ENCODE results near the gene GLI2. TPM values are rescaled to one million over a fixed set of nuclear protein-coding genes. Genes with fewer than 3 reads are reported as not detected.

GLI2 gene
- 1 to 10 TPM; 2.8 to 4.8 (median 4.4) TPM for total RNA-seq
- 0.86 TPM for polyA plus RNA-seq
- long read RNA-seq, donor 1, partial matches to known transcripts, result 2 of 5 reads
- long read RNA-seq, donor 1, other reads (novel, unspliced or antisense), result 3 of 5 reads
- long read RNA-seq, donor 2, result 0 reads
- long read RNA-seq, donor 3, result 0 reads
- long read RNA-seq, donor 4, partial matches to known transcripts, result 0 of 1 reads
- long read RNA-seq, donor 4, other reads (novel, unspliced or antisense), result 1 of 1 reads

DNA sequence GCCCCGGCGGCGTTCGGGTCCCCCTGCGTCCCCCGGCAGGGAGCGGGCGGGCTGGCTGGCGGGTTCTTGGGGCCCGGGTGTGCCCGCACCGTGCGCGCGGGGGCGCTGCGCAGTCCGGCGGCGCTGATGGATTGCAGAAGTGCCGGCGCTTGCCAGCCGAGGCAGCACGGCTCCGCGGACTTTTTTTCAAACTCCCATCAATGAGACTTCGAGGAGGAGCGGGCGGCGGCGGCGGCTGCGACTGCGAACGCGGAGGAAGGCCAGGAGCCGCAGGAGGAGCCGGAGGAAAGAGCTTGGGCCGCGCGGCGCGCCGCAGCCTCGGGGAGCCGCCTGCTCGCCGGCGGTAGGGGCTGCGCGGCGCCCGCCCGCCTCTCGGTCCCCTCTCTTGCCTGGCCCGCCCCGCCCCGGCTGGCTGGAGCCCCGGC is at the start of gene GLI2:
Gene GLI2, plus strand, starts transcription at position 123 of the 425 bp plus-strand sequence. CDS start 61,453 bp downstream, outside the sequence.
- intact Hi-C loops (cut with DNase I), result no loop called here
- peak within 1 kb of the TSS; percentile 63 for H3K27ac ChIP-seq (ENCODE audit: low read length)
- under 1% methylated on average over 59 of the region's 59 CpGs for WGBS
- H3K4me1 ChIP-seq (ENCODE audit: control insufficient read depth, insufficient read depth, low read length), result no peaks in the 10 kb centered on the region
- peak; percentile 81 to 83 for ATAC-seq
- DNase-seq, result peak; percentile 81 to 91 (median 90)
- H3K4me3 ChIP-seq (ENCODE audit: low read length), result peak within 1 kb of the TSS; percentile 49
- H3K27me3 ChIP-seq (ENCODE audit: control insufficient read depth, insufficient read depth), result no peaks in the 10 kb centered on the region
- H3K9me3 ChIP-seq (ENCODE audit: control insufficient read depth, low read length), result no peaks in the 10 kb centered on the region

GRCh38 chr2:120685974-120686297 is 49.7 kb upstream of the GLI2 start:
- DNase-seq (no peak), ATAC-seq (no peak)
- Histone ChIP-seq H3K4me3 (ENCODE audit: low read length) (no peak overlapping the region), H3K9me3 (ENCODE audit: control insufficient read depth, low read length) (no peaks in the 10 kb centered on the region), H3K27ac (ENCODE audit: low read length) (no peak overlapping the region), H3K4me1 (ENCODE audit: control insufficient read depth, insufficient read depth, low read length) (no peaks in the 10 kb centered on the region), H3K27me3 (ENCODE audit: control insufficient read depth, insufficient read depth) (no peaks in the 10 kb centered on the region)
- 84% methylated on average over 12 of the region's 12 CpGs for WGBS
- intact Hi-C loops (cut with DNase I), result no loop called here

DNA sequence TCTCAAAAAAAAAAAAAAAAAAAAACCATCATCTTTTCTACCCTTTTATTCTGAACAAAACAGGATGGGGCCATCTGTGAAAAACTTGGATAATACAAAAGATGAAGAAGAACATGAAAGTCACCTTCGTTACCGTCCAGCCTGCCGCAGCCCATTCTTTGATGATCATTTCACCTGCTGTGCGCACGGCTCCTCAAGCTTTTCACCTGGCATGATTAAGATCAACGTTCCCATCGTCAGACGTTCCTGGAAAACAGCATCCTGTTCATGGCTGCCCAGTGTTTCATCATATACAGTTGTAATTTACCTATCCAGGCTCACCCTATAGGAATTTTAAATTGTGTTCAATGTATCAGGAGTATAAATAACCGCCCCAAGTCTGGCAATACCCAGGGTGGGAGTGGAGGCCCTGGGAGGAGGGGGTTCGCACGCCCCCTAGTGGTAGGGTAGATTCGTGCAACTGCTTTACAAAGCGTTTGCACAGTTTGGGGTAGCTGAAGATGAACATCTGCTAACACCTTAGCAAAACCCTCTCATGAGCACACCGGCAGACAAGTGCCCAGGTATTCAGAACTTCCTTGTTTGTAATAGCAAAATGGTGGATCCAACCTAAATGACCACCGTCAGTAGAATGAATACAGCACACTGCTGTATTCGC is 49.0 kb upstream of the GLI2 start:
- Histone ChIP-seq H3K27ac (ENCODE audit: low read length) (no peak overlapping the region), H3K27me3 (ENCODE audit: control insufficient read depth, insufficient read depth) (no peaks in the 10 kb centered on the region), H3K4me3 (ENCODE audit: low read length) (no peak overlapping the region), H3K9me3 (ENCODE audit: control insufficient read depth, low read length) (no peaks in the 10 kb centered on the region), H3K4me1 (ENCODE audit: control insufficient read depth, insufficient read depth, low read length) (no peaks in the 10 kb centered on the region)
- 86% methylated on average over 16 of the region's 16 CpGs for WGBS
- intact Hi-C loops (cut with DNase I), result no loop called here
- no peak for ATAC-seq
- no peak for DNase-seq

GRCh38 chr2:120687210-120687609 is 48.5 kb upstream of the GLI2 start:
- H3K4me1 ChIP-seq (ENCODE audit: control insufficient read depth, insufficient read depth, low read length), result no peaks in the 10 kb centered on the region
- ATAC-seq (no peak), DNase-seq (no peak)
- intact Hi-C loops (cut with DNase I), result no loop called here
- WGBS, result 62% methylated on average over 2 of the region's 2 CpGs
- no peak overlapping the region for H3K4me3 ChIP-seq (ENCODE audit: low read length)
- no peaks in the 10 kb centered on the region for H3K9me3 ChIP-seq (ENCODE audit: control insufficient read depth, low read length)
- H3K27ac ChIP-seq (ENCODE audit: low read length), result no peak overlapping the region
- no peaks in the 10 kb centered on the region for H3K27me3 ChIP-seq (ENCODE audit: control insufficient read depth, insufficient read depth)

DNA sequence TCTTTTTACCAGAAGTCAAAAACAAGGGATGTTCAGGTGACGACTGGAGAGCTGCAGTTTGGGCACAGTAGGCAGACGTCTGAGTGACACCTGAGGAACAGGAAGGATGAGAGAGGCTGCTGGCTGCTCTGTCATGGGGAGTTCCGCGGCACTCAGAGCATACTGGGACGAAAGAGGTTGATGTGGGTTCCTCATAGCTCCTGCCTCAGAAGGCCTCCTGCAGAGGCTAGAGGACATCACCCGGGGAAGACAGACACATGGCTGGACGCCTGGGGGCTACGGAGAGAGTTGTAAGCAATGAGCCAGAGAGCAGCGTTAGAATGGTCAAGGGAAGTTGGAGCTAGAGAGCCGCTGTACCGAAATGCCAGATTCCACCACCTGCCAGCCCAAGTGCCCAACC is 45.1 kb upstream of the GLI2 start:
- intact Hi-C loops (cut with DNase I), result no loop called here

GRCh38 chr2:120691410-120691809 is 44.3 kb upstream of the GLI2 start:
- intact Hi-C loops (cut with DNase I), result no loop called here
- Histone ChIP-seq H3K4me3 (ENCODE audit: low read length) (no peak overlapping the region), H3K27ac (ENCODE audit: low read length) (no peak overlapping the region), H3K9me3 (ENCODE audit: control insufficient read depth, low read length) (no peaks in the 10 kb centered on the region), H3K27me3 (ENCODE audit: control insufficient read depth, insufficient read depth) (no peaks in the 10 kb centered on the region), H3K4me1 (ENCODE audit: control insufficient read depth, insufficient read depth, low read length) (no peaks in the 10 kb centered on the region)
- 88% methylated on average over 4 of the region's 4 CpGs for WGBS
- DNase-seq (peak in 1 of 3 donors; percentile 10), ATAC-seq (no peak)

More for the DNA sequence above, 45.1 kb upstream of the GLI2 start:
- no peak overlapping the region for H3K27ac ChIP-seq (ENCODE audit: low read length)
- WGBS, result 68% methylated on average over 11 of the region's 11 CpGs
- no peaks in the 10 kb centered on the region for H3K9me3 ChIP-seq (ENCODE audit: control insufficient read depth, low read length)
- no peak overlapping the region for H3K4me3 ChIP-seq (ENCODE audit: low read length)
- no peaks in the 10 kb centered on the region for H3K4me1 ChIP-seq (ENCODE audit: control insufficient read depth, insufficient read depth, low read length)
- DNase-seq (no peak), ATAC-seq (no peak)
- no peaks in the 10 kb centered on the region for H3K27me3 ChIP-seq (ENCODE audit: control insufficient read depth, insufficient read depth)

GRCh38 chr2:120692691-120693090 is 43.0 kb upstream of the GLI2 start:
- WGBS, result 86% methylated on average over 6 of the region's 6 CpGs
- H3K27ac ChIP-seq (ENCODE audit: low read length), result no peak overlapping the region
- intact Hi-C loops (cut with DNase I), result no loop called here
- H3K9me3 ChIP-seq (ENCODE audit: control insufficient read depth, low read length), result no peaks in the 10 kb centered on the region
- no peaks in the 10 kb centered on the region for H3K27me3 ChIP-seq (ENCODE audit: control insufficient read depth, insufficient read depth)
- no peaks in the 10 kb centered on the region for H3K4me1 ChIP-seq (ENCODE audit: control insufficient read depth, insufficient read depth, low read length)
- no peak overlapping the region for H3K4me3 ChIP-seq (ENCODE audit: low read length)
- ATAC-seq (no peak), DNase-seq (no peak)

DNA sequence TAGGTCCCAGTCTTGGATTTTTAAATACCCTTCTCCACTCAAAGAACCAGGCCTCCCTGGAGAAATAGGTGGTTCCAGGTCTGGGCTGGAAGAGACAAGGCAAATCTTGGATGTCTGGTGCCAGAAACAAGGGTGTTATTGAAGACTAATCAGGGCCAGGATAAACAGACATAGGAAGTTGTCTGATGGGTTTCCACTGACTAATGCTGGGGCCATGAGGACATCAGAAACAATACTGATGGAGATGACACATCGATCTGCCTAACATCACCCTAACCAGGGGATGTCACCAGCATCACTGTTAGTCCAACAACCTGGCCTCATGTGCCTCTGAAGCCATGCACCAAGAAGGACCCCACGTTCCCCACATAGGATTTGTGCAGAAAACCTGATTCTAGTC is 42.5 kb upstream of the GLI2 start:
- DNase-seq, result no peak
- ATAC-seq, result no peak
- Histone ChIP-seq H3K27ac (ENCODE audit: low read length) (no peak overlapping the region), H3K9me3 (ENCODE audit: control insufficient read depth, low read length) (no peaks in the 10 kb centered on the region), H3K4me1 (ENCODE audit: control insufficient read depth, insufficient read depth, low read length) (no peaks in the 10 kb centered on the region), H3K27me3 (ENCODE audit: control insufficient read depth, insufficient read depth) (no peaks in the 10 kb centered on the region), H3K4me3 (ENCODE audit: low read length) (no peak overlapping the region)
- intact Hi-C loops (cut with DNase I), result no loop called here
- WGBS, result 70% methylated on average over 2 of the region's 2 CpGs

GRCh38 chr2:120694034-120694433 is 41.6 kb upstream of the GLI2 start:
- DNase-seq, result no peak
- Histone ChIP-seq H3K27me3 (ENCODE audit: control insufficient read depth, insufficient read depth) (no peaks in the 10 kb centered on the region), H3K27ac (ENCODE audit: low read length) (no peak overlapping the region), H3K9me3 (ENCODE audit: control insufficient read depth, low read length) (no peaks in the 10 kb centered on the region), H3K4me3 (ENCODE audit: low read length) (no peak overlapping the region), H3K4me1 (ENCODE audit: control insufficient read depth, insufficient read depth, low read length) (no peaks in the 10 kb centered on the region)
- intact Hi-C loops (cut with DNase I), result loop anchor here in 2 of 4 donors (2.0 kb wide), 2 partner anchors 377 to 385 kb away; no protein-coding TSS in a partner anchor
- ATAC-seq, result no peak
- WGBS, result 83% methylated on average over 4 of the region's 4 CpGs

- no peaks in the 10 kb centered on the region for H3K27me3 ChIP-seq (ENCODE audit: control insufficient read depth, insufficient read depth)
Measured at GRCh38 chr2:120697471-120697870, 38.2 kb upstream of the GLI2 start.

GRCh38 chr2:120699292-120699691 is 36.4 kb upstream of the GLI2 start:
- DNase-seq (no peak), ATAC-seq (no peak)
- Histone ChIP-seq H3K4me1 (ENCODE audit: control insufficient read depth, insufficient read depth, low read length) (no peaks in the 10 kb centered on the region), H3K9me3 (ENCODE audit: control insufficient read depth, low read length) (no peaks in the 10 kb centered on the region), H3K4me3 (ENCODE audit: low read length) (no peak overlapping the region), H3K27ac (ENCODE audit: low read length) (no peak overlapping the region), H3K27me3 (ENCODE audit: control insufficient read depth, insufficient read depth) (no peaks in the 10 kb centered on the region)
- intact Hi-C loops (cut with DNase I), result loop anchor here in 1 of 4 donors (5.0 kb wide), 1 partner anchor 373 kb away; no protein-coding TSS in a partner anchor
- 61% methylated on average over 3 of the region's 3 CpGs for WGBS

More at GRCh38 chr2:120697471-120697870, 38.2 kb upstream of the GLI2 start:
- intact Hi-C loops (cut with DNase I), result loop anchor here in 2 of 4 donors (2.0 to 5.0 kb wide), 2 partner anchors 375 kb away; no protein-coding TSS in a partner anchor
- no peak overlapping the region for H3K4me3 ChIP-seq (ENCODE audit: low read length)
- no peaks in the 10 kb centered on the region for H3K4me1 ChIP-seq (ENCODE audit: control insufficient read depth, insufficient read depth, low read length)
- ATAC-seq, result no peak
- no peak overlapping the region for H3K27ac ChIP-seq (ENCODE audit: low read length)
- DNase-seq, result no peak
- 92% methylated on average over 2 of the region's 2 CpGs for WGBS
- H3K9me3 ChIP-seq (ENCODE audit: control insufficient read depth, low read length), result no peaks in the 10 kb centered on the region
